Hepatocyte (in vitro differentiated cells): ENCODE data around the gene ASAH2B. TPM values are rescaled to one million over a fixed set of nuclear protein-coding genes. Genes with fewer than 3 reads are reported as not detected.

Source experiments
- DNase-seq: peaks from one replicate; pipeline ENCODE4 v3.0.0-alpha.2; 2016; ENCODE audit warnings: low spot score
- H2AFZ ChIP-seq: fragments of 200-600 bp; sonication (generic); 2 replicates; pipeline ENCODE4 v1.6.0; 2016; ENCODE audit warnings: antibody characterized with exemption, mild to moderate bottlenecking
- H3K27ac ChIP-seq: fragments of 200-600 bp; sonication (generic); 2 replicates; pipeline ENCODE4 v1.5.1; 2016; ENCODE audit warnings: mild to moderate bottlenecking
- H3K27me3 ChIP-seq: fragments of 200-600 bp; sonication (generic); 2 replicates; pipeline ENCODE4 v1.6.1; 2016
- H3K36me3 ChIP-seq: fragments of 200-600 bp; sonication (generic); replicated peaks from 2 replicates; pipeline ENCODE4 v1.5.1; 2016; ENCODE audit warnings: low read depth; ENCODE audit not compliant: insufficient read depth
- H3K4me1 ChIP-seq: fragments of 200-600 bp; sonication (generic); 2 replicates; pipeline ENCODE4 v1.5.1; 2016; ENCODE audit warnings: mild to moderate bottlenecking, moderate library complexity; ENCODE audit not compliant: insufficient read depth
- H3K4me2 ChIP-seq: fragments of 200-600 bp; sonication (generic); 2 replicates; pipeline ENCODE4 v1.6.0; 2016
- H3K4me3 ChIP-seq: fragments of 200-600 bp; sonication (generic); 2 replicates; pipeline ENCODE4 v1.5.1; 2016; ENCODE audit warnings: mild to moderate bottlenecking
- H3K79me2 ChIP-seq: fragments of 200-600 bp; sonication (generic); 2 replicates; pipeline ENCODE4 v1.6.0; 2017; ENCODE audit warnings: mild to moderate bottlenecking
- H3K9me2 ChIP-seq: fragments of 200-600 bp; sonication (generic); replicated peaks from 2 replicates; pipeline ENCODE4 v1.6.0; 2017; ENCODE audit warnings: mild to moderate bottlenecking; ENCODE audit not compliant: insufficient read depth
- H3K9me3 ChIP-seq: fragments of 200-600 bp; sonication (generic); 2 replicates; pipeline ENCODE4 v1.5.1; 2016; ENCODE audit warnings: low read depth, mild to moderate bottlenecking
- H4K20me1 ChIP-seq: fragments of 200-600 bp; sonication (generic); 2 replicates; pipeline ENCODE4 v1.6.0; 2016; ENCODE audit warnings: mild to moderate bottlenecking; ENCODE audit not compliant: insufficient read depth, poor library complexity, severe bottlenecking
- EZH2 ChIP-seq: fragments of 200-600 bp; sonication (generic); IDR thresholded peaks from 2 replicates; pipeline ENCODE4 v1.6.1; 2016; ENCODE audit warnings: antibody characterized with exemption, mild to moderate bottlenecking, borderline replicate concordance
- EZH2phosphoT487 ChIP-seq: fragments of 200-600 bp; sonication (generic); IDR thresholded peaks from one replicate; pipeline ENCODE4 v1.6.1; 2018; ENCODE audit warnings: antibody characterized with exemption, mild to moderate bottlenecking, low read depth, moderate library complexity; ENCODE audit not compliant: unreplicated experiment, severe bottlenecking
- WGBS: methylation state at CpG from one replicate; pipeline ENCODE4 v1.1.6; 2016; ENCODE audit warnings: low lambda C conversion rate; ENCODE audit errors: missing lambda C conversion rate; 5-methylcytosine and 5-hydroxymethylcytosine counted together
- polyA plus RNA-seq: library from polyadenylated mRNA; unstranded; fragments of >200 nt; fragmentation: Nextera tagmentation; extraction: Ambion mirVana; gene quantifications from 2 replicates; pipeline ENCODE4 v1.2.1, GENCODE V29; 2016
- total RNA-seq: library from RNA; depleted of rRNA; stranded (reverse); fragments of >200 nt; gene quantifications from 2 replicates; pipeline ENCODE4 v1.2.3, GENCODE V29; 2014
- TF ChIP-seq, protein P1 (sequence below): fragments of 200-600 bp; sonication (generic); IDR thresholded peaks from 2 replicates; pipeline ENCODE4 v1.5.1; 2016; ENCODE audit warnings: antibody characterized with exemption, mild to moderate bottlenecking; ENCODE audit not compliant: poor library complexity

ASAH2B gene
- total and polyA plus RNA-seq, 2 experiments from 2014 or later = 3.4 to 5.8 TPM

DNA sequence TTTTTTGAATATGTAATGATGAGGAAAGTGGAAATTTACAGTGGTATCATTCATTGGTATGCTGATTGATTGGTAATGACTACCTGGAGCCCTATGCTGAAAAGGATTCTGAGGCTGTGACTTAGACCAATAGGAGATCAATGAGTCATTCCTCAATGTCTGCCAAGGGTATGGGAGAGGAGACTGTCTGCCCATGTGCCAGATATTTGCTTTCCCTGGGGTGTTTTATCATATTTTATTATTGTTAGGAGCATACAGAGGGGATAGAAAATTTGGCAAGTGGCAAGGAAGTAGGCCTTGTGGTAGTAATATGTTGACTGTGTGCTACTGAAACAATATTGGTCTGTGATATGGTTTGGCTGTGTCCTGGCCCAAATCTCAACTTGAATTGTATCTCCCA lies 54.8 kb downstream of the ASAH2B start:
- DNase-seq = no peak
- TF ChIP-seq, protein P1, sequence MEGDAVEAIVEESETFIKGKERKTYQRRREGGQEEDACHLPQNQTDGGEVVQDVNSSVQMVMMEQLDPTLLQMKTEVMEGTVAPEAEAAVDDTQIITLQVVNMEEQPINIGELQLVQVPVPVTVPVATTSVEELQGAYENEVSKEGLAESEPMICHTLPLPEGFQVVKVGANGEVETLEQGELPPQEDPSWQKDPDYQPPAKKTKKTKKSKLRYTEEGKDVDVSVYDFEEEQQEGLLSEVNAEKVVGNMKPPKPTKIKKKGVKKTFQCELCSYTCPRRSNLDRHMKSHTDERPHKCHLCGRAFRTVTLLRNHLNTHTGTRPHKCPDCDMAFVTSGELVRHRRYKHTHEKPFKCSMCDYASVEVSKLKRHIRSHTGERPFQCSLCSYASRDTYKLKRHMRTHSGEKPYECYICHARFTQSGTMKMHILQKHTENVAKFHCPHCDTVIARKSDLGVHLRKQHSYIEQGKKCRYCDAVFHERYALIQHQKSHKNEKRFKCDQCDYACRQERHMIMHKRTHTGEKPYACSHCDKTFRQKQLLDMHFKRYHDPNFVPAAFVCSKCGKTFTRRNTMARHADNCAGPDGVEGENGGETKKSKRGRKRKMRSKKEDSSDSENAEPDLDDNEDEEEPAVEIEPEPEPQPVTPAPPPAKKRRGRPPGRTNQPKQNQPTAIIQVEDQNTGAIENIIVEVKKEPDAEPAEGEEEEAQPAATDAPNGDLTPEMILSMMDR = no peak
- TF ChIP-seq EZH2 (no peak), EZH2phosphoT487 (no peak)

DNA sequence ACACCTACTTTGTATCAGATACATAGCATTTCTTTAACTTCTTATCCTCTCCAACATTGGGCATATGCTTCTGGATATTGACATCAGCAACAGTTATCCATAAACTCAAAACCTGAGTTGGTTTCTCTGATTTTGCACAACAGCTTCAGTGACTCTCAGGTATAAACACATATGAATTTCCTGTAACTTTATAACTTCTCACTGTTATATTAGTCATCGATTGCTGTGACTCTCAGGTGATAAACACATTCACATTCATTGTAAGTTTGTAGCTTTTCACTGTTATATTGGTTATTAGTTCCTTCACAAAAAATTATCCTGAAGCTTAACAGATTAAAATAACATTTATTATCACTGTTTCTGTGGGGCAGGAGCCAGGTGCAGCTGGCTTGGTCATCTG lies 57.0 kb downstream of the ASAH2B start:
- Histone ChIP-seq H3K27ac (no peak overlapping the region), H3K4me2 (no peak overlapping the region), H2AFZ (no peak overlapping the region), H3K9me2 (no peaks in the 10 kb centered on the region), H3K9me3 (no peaks in the 10 kb centered on the region), H3K36me3 (no peaks in the 10 kb centered on the region), H3K27me3 (no peaks in the 10 kb centered on the region), H3K4me1 (no peaks in the 10 kb centered on the region), H4K20me1 (no peaks in the 10 kb centered on the region), H3K4me3 (no peak overlapping the region), H3K79me2 (no peaks in the 10 kb centered on the region)
- no peak for DNase-seq
- 92% methylated on average over 1 of the region's 1 CpG for WGBS
- TF ChIP-seq EZH2phosphoT487 (no peak), EZH2 (no peak)
- TF ChIP-seq, protein P1 = no peak

More for the DNA sequence above, 54.8 kb downstream of the ASAH2B start:
- Histone ChIP-seq H3K27me3 (no peaks in the 10 kb centered on the region), H3K9me2 (no peaks in the 10 kb centered on the region), H3K27ac (no peak overlapping the region), H3K79me2 (no peaks in the 10 kb centered on the region), H2AFZ (no peak overlapping the region), H4K20me1 (no peaks in the 10 kb centered on the region), H3K36me3 (no peaks in the 10 kb centered on the region), H3K4me2 (no peak overlapping the region), H3K4me1 (no peaks in the 10 kb centered on the region), H3K4me3 (no peak overlapping the region), H3K9me3 (no peaks in the 10 kb centered on the region)

DNA sequence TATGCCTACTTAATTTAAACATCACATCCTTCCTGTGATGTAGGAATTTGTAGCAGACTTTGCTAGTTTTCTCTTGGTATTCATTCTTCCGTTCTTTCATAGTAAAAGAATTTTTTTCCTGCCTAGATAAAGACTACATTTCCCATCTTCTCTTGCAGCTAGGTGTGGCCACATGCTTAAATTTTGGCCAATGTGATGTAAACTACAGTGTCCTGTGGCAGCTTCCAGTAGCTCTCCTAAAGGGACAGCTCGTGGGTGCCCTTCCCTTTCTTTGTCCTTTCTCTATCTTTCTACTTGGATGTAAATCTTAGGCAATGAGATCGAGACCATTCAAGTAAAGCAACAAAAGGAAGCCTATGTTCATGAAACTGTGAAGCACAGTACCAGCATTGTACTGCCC lies 58.6 kb downstream of the ASAH2B start:
- Histone ChIP-seq H3K4me3 (no peak overlapping the region), H4K20me1 (no peaks in the 10 kb centered on the region), H3K9me2 (no peaks in the 10 kb centered on the region), H3K27me3 (no peaks in the 10 kb centered on the region), H3K4me2 (no peak overlapping the region), H3K36me3 (no peaks in the 10 kb centered on the region), H3K27ac (no peak overlapping the region), H2AFZ (no peak overlapping the region), H3K9me3 (no peaks in the 10 kb centered on the region), H3K4me1 (no peaks in the 10 kb centered on the region), H3K79me2 (no peaks in the 10 kb centered on the region)
- DNase-seq = no peak
- 84% methylated on average over 3 of the region's 3 CpGs for WGBS
- no peak for TF ChIP-seq EZH2phosphoT487
- TF ChIP-seq, protein P1 = no peak
- TF ChIP-seq EZH2 = no peak

DNA sequence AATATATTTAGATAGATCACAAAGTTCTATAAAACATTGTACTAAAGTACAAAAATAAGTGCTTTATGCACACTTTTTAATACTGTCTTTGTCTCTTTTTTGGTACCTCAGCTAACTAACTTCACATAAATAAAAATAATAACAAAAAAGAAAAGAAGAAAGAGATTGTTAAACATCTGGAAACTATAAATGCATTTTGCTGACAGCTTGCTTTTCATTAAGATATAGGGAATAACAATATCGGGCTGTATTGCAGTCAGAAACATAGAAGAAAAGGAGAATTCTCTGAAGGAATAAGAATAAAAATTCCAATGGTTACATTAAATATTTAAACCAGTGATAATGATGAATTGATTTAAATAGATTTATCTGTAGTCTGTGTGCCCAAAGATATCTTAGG lies 59.9 kb downstream of the ASAH2B start:
- no peak for DNase-seq
- no peak for TF ChIP-seq EZH2phosphoT487
- no peak for TF ChIP-seq EZH2
- TF ChIP-seq, protein P1 = no peak
- no peaks in the 10 kb centered on the region for H3K9me3 ChIP-seq
- no peaks in the 10 kb centered on the region for H3K9me2 ChIP-seq
- H2AFZ ChIP-seq = no peak overlapping the region
- no peak overlapping the region for H3K4me3 ChIP-seq
- H3K79me2 ChIP-seq = no peaks in the 10 kb centered on the region
- no peaks in the 10 kb centered on the region for H4K20me1 ChIP-seq
- WGBS = 88% methylated on average over 1 of the region's 1 CpG
- H3K36me3 ChIP-seq = no peaks in the 10 kb centered on the region
- H3K27ac ChIP-seq = no peak overlapping the region
- H3K27me3 ChIP-seq = no peaks in the 10 kb centered on the region
- no peak overlapping the region for H3K4me2 ChIP-seq
- no peaks in the 10 kb centered on the region for H3K4me1 ChIP-seq
